Measurements from ENCODE around the gene ARVCF. TPM values are rescaled to one million over a fixed set of nuclear protein-coding genes. Genes with fewer than 3 reads are reported as not detected.

The ARVCF gene
- total RNA-seq, 4 donors from 2014 or later: 34.5 to 123 (median 111) TPM

DNA sequence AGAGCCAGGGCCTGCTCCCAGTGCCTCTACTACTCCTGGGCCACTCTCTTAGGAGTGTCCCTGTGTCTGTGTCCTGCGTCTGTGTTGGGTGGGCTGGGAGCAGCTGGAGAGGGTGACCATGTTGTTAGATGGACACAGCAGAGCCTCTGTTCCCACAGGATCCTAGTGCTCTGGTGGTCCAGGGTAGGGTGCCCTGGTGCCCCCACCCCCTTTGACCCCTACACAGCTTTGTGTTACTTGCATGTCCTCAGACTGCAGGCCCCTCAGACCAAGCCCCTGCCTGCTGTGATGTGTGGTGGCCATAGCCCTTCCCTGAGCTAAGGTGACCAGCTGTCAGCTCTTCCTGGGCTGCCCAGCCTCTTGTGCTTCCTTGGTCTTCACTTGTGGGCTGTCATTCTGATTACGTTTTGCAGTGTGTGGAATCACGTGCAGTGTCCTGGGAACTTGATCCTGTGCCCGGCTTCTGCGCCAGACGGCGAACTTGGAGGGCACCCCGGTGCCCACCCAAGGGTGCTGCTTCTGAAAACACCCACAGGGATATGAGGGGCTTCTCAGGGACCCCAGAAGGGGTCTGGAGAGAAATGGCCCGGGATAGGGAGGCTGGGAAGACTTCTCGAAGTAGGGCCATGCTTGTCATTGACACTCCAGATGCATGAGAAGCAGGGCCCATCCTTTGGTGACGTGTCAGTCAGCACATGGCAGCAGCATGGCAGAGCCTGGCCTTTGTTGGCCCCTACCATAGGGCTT, 5.8 kb upstream of the ARVCF start:
- DNase-seq: no peak
- Histone ChIP-seq H3K9me3 (no peaks in the 10 kb centered on the region), H3K4me1 (peaks cover 18 to 27% of the 10 kb centered on the region in 2 donors), H3K27me3 (no peaks in the 10 kb centered on the region), H3K27ac (peak overlapping the region; percentile 94 to 96 (median 96)), H3K4me3 (replicated peaks in 1 of 3) (peak overlapping the region in 1 of 3 donors; percentile 99), H3K36me3 (no peaks in the 10 kb centered on the region)
- intact Hi-C loops (cut with DNase I): loop anchor here (10.0 kb wide), 1 partner anchor 92 kb away; the partner anchor contains the start of genes RANBP1 and TRMT2A
- 91 to 92% methylated on average over 7 to 10 of the region's 11 CpGs for WGBS, 2 donors
- no peak for TF ChIP-seq POLR2A (IDR thresholded peaks at IDR 0.05)
- TF ChIP-seq, protein P1, sequence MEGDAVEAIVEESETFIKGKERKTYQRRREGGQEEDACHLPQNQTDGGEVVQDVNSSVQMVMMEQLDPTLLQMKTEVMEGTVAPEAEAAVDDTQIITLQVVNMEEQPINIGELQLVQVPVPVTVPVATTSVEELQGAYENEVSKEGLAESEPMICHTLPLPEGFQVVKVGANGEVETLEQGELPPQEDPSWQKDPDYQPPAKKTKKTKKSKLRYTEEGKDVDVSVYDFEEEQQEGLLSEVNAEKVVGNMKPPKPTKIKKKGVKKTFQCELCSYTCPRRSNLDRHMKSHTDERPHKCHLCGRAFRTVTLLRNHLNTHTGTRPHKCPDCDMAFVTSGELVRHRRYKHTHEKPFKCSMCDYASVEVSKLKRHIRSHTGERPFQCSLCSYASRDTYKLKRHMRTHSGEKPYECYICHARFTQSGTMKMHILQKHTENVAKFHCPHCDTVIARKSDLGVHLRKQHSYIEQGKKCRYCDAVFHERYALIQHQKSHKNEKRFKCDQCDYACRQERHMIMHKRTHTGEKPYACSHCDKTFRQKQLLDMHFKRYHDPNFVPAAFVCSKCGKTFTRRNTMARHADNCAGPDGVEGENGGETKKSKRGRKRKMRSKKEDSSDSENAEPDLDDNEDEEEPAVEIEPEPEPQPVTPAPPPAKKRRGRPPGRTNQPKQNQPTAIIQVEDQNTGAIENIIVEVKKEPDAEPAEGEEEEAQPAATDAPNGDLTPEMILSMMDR (IDR thresholded peaks at IDR 0.05): no peak

DNA sequence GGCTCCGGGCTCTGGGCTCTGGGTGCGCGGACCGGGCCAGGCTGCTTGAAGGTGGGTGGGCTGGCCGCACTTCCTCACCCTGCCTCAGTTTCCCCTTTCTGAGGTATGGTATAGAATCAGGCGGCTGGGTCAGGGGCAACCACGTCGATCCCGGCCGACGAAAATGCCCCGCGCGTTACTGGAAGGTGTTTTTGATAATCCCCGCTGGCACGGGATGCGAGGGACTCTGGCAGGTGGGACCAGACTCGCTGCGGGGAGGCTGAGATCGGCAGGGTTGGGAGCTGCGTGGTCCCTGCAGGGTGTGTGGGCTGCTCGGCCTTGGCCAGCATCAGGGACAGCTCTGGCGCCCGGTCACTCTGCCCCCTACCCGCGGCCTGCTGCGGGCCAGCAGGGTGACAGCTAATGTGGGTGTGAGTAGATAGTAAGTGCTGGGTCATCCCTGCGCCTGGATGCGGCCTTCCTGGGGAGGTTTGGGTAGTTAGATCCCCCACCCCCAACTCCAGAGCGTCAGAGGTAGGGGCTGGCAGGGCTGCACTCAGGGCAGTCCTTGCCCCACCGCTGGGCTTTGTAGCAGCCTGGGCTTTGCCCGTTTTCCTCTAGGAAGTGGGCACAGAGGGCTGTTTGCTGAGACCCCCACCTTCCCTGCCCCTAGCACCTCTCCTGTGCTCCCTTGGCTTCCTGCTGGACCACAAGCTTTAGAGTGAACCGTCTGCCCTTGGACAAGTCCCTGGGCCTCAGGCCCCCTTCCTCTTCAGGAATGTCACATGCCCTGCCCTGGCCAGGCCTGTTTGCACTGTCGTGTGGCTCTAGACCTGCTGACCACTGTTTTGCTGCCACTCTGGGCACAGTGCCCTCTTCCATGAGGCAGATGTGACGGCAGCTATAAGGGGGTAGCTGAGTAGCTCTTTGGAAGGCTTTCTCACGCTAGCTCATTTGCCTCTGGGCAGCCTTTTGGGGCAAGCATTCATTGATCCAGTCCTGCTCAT, 4.9 kb upstream of the ARVCF start:
- TF ChIP-seq, protein P1 (IDR thresholded peaks at IDR 0.05): no peak
- TF ChIP-seq POLR2A (IDR thresholded peaks at IDR 0.05): peak in 1 of 2 donors; percentile 79
- peak overlapping the region; percentile 94 to 96 (median 96) for H3K27ac ChIP-seq
- no peaks in the 10 kb centered on the region for H3K27me3 ChIP-seq
- H3K4me1 ChIP-seq: peaks cover 18 to 31% of the 10 kb centered on the region in 2 donors
- H3K9me3 ChIP-seq: no peaks in the 10 kb centered on the region
- no peaks in the 10 kb centered on the region for H3K36me3 ChIP-seq
- WGBS, 2 donors: 2 to 9% methylated on average over 9 to 13 of the region's 36 CpGs
- peak; percentile 95 to 96 for DNase-seq
- peak overlapping the region; percentile 72 to 99 (median 98) for H3K4me3 ChIP-seq (replicated peaks in 1 of 3)
- intact Hi-C loops (cut with DNase I): loop anchor here (10.0 kb wide), 1 partner anchor 93 kb away; the partner anchor contains the start of genes RANBP1 and TRMT2A

DNA sequence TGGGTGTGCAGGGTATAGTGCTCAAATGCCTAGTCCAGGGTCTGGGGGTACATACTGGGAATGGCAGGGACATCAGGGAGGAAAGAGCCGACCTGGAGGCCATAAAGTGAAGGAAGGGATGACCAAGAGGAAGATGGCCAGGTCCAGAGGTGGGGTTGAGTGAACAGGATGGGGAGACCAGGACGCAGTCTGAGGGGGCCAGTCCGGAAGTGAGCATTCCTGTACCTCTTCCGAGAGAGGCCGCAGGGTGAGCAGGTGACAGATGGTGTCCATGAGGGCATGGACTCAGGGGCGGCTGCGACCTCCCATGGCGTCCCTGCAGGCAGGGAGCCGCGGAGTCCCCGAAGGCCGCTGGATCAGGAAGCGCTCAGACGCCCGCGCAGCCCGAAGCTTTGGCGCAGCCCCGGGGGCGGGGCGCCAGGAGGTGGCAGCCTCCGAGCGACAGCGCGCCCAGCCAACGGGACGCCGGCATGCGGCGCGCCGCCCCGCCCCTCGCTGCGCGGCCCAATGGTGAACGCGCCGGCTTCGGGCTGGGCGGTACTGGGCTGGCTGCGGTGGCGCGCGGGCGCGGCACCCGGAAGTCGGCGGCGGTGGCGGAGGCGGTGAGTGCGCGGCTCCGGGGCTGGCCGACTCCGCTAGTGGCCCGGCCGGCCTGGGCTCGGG, 4.0 kb upstream of the ARVCF start, which contains the start of gene TANGO2:
Gene TANGO2, plus strand, starts transcription at position 578 of the 663 bp plus-strand sequence. CDS start 15,689 bp downstream, outside the sequence.
- H3K9me3 ChIP-seq: no peaks in the 10 kb centered on the region
- WGBS, 2 donors: 3 to 4% methylated on average over 5 of the region's 61 CpGs
- peak within 1 kb of the TSS; percentile 72 to 99 (median 98) for H3K4me3 ChIP-seq (replicated peaks in 1 of 3)
- intact Hi-C loops (cut with DNase I): loop anchor here (10.0 kb wide), 1 partner anchor 94 kb away; the partner anchor contains the start of genes RANBP1 and TRMT2A
- H3K27me3 ChIP-seq: no peaks in the 10 kb centered on the region
- H3K27ac ChIP-seq: peak within 1 kb of the TSS; percentile 94 to 96 (median 96)
- no peaks in the 10 kb centered on the region for H3K36me3 ChIP-seq
- DNase-seq: peak; percentile 93
- peaks cover 18 to 35% of the 10 kb centered on the region in 2 donors for H3K4me1 ChIP-seq
- TF ChIP-seq, protein P1 (IDR thresholded peaks at IDR 0.05): no peak
- TF ChIP-seq POLR2A (IDR thresholded peaks at IDR 0.05): peak; percentile 89 to 96

DNA sequence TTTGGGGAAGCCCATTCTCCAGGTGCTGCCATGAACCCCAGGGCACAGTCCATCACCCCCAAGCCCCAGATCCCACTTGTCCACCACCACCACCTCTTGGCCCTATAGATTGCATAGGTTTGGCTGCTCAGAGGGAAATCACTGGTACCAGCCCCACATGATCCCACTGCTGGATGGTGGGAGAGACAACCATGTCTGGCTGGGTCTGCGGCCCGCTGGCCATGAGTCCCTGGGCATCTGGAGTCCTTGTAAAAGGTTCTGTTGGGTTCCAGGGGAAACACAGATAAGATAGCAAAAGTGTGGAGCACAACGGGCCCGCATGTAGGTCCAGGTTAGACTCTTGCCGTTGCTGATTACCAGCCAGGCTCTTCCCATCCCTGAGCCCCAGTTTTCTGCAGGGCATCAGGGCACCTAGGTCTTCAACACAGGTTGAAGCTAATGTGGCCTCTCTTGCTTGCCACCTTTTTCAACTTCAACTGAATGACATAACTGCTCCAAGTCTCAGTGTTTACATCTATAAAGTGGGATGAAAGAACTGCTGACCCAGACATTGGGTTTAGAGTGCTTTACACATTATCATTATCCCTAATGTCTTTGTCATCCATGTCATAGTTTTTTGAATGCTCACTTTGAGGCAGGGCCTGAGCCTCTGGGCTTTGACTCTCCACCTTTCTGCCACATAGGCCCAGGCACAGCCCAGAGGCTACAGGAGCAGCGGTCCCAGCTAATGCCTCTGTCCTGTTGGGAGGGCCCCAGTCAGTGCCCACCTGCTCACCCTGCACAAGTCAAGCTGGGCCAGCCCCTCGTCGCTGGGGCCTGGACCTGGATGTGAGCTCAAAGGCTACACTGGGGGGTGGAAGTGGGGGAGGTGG, 3.3 kb upstream of the ARVCF start:
- Histone ChIP-seq H3K36me3 (no peaks in the 10 kb centered on the region), H3K27ac (peak overlapping the region; percentile 72 to 77 (median 73)), H3K27me3 (no peaks in the 10 kb centered on the region), H3K9me3 (no peaks in the 10 kb centered on the region), H3K4me3 (replicated peaks in 1 of 3) (peak overlapping the region in 1 of 3 donors; percentile 99), H3K4me1 (peaks cover 25 to 42% of the 10 kb centered on the region in 2 donors)
- TF ChIP-seq POLR2A (IDR thresholded peaks at IDR 0.05): no peak
- TF ChIP-seq, protein P1 (IDR thresholded peaks at IDR 0.05): no peak
- DNase-seq: no peak
- 81 to 87% methylated on average over 8 of the region's 8 CpGs for WGBS, 2 donors
- intact Hi-C loops (cut with DNase I): loop anchor here (10.0 kb wide), 1 partner anchor 95 kb away; the partner anchor contains the start of genes RANBP1 and TRMT2A
